ENCODE results near the gene SHROOM4. TPM values are rescaled to one million over a fixed set of nuclear protein-coding genes. Genes with fewer than 3 reads are reported as not detected.

SHROOM4 gene
- total RNA-seq, 1 experiment from 2014 or later: 7.1 TPM

DNA sequence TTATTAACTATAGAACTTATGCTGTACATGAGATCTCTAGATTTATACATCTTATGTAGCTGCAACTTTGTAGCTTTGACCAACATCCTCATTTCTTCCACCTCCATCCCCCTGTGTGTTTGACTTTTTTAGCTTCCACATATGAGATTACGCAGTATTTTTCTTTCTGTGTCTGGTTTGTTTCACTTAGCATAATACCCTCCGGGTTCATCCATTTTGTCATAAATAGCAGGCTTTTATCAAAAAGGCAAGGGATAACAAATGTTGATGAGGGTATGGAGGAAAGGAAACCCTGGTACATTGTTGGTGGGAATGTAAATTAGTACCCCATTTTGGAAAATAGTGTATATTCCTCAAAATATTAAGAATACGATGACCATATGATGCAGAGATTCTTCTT is 227.0 kb downstream of the SHROOM4 start (continued):
- TF ChIP-seq, protein P1, sequence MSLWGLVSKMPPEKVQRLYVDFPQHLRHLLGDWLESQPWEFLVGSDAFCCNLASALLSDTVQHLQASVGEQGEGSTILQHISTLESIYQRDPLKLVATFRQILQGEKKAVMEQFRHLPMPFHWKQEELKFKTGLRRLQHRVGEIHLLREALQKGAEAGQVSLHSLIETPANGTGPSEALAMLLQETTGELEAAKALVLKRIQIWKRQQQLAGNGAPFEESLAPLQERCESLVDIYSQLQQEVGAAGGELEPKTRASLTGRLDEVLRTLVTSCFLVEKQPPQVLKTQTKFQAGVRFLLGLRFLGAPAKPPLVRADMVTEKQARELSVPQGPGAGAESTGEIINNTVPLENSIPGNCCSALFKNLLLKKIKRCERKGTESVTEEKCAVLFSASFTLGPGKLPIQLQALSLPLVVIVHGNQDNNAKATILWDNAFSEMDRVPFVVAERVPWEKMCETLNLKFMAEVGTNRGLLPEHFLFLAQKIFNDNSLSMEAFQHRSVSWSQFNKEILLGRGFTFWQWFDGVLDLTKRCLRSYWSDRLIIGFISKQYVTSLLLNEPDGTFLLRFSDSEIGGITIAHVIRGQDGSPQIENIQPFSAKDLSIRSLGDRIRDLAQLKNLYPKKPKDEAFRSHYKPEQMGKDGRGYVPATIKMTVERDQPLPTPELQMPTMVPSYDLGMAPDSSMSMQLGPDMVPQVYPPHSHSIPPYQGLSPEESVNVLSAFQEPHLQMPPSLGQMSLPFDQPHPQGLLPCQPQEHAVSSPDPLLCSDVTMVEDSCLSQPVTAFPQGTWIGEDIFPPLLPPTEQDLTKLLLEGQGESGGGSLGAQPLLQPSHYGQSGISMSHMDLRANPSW (CRISPR knock-in tag; conservative IDR thresholded peaks at IDR 0.05; ENCODE audit: low read depth): no peak
- TF ChIP-seq, protein P2, sequence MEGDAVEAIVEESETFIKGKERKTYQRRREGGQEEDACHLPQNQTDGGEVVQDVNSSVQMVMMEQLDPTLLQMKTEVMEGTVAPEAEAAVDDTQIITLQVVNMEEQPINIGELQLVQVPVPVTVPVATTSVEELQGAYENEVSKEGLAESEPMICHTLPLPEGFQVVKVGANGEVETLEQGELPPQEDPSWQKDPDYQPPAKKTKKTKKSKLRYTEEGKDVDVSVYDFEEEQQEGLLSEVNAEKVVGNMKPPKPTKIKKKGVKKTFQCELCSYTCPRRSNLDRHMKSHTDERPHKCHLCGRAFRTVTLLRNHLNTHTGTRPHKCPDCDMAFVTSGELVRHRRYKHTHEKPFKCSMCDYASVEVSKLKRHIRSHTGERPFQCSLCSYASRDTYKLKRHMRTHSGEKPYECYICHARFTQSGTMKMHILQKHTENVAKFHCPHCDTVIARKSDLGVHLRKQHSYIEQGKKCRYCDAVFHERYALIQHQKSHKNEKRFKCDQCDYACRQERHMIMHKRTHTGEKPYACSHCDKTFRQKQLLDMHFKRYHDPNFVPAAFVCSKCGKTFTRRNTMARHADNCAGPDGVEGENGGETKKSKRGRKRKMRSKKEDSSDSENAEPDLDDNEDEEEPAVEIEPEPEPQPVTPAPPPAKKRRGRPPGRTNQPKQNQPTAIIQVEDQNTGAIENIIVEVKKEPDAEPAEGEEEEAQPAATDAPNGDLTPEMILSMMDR (IDR thresholded peaks at IDR 0.05): no peak
- TF ChIP-seq, protein P3, sequence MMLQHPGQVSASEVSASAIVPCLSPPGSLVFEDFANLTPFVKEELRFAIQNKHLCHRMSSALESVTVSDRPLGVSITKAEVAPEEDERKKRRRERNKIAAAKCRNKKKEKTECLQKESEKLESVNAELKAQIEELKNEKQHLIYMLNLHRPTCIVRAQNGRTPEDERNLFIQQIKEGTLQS (CRISPR knock-in tag; conservative IDR thresholded peaks at IDR 0.05): no peak
- TF ChIP-seq CREB1 (CRISPR knock-in tag; IDR thresholded peaks at IDR 0.05) (no peak), ZNF416 (CRISPR knock-in tag; IDR thresholded peaks at IDR 0.05) (no peak), NR2C2 (CRISPR knock-in tag; IDR thresholded peaks at IDR 0.05) (no peak), ZNF138 (CRISPR knock-in tag; conservative IDR thresholded peaks at IDR 0.05) (no peak)
- TF ChIP-seq, protein P4, sequence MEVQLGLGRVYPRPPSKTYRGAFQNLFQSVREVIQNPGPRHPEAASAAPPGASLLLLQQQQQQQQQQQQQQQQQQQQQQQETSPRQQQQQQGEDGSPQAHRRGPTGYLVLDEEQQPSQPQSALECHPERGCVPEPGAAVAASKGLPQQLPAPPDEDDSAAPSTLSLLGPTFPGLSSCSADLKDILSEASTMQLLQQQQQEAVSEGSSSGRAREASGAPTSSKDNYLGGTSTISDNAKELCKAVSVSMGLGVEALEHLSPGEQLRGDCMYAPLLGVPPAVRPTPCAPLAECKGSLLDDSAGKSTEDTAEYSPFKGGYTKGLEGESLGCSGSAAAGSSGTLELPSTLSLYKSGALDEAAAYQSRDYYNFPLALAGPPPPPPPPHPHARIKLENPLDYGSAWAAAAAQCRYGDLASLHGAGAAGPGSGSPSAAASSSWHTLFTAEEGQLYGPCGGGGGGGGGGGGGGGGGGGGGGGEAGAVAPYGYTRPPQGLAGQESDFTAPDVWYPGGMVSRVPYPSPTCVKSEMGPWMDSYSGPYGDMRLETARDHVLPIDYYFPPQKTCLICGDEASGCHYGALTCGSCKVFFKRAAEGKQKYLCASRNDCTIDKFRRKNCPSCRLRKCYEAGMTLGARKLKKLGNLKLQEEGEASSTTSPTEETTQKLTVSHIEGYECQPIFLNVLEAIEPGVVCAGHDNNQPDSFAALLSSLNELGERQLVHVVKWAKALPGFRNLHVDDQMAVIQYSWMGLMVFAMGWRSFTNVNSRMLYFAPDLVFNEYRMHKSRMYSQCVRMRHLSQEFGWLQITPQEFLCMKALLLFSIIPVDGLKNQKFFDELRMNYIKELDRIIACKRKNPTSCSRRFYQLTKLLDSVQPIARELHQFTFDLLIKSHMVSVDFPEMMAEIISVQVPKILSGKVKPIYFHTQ (CRISPR knock-in tag; IDR thresholded peaks at IDR 0.05): no peak
- TF ChIP-seq, protein P5, sequence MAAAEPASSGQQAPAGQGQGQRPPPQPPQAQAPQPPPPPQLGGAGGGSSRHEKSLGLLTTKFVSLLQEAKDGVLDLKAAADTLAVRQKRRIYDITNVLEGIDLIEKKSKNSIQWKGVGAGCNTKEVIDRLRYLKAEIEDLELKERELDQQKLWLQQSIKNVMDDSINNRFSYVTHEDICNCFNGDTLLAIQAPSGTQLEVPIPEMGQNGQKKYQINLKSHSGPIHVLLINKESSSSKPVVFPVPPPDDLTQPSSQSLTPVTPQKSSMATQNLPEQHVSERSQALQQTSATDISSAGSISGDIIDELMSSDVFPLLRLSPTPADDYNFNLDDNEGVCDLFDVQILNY (CRISPR knock-in tag; IDR thresholded peaks at IDR 0.05): no peak

DNA sequence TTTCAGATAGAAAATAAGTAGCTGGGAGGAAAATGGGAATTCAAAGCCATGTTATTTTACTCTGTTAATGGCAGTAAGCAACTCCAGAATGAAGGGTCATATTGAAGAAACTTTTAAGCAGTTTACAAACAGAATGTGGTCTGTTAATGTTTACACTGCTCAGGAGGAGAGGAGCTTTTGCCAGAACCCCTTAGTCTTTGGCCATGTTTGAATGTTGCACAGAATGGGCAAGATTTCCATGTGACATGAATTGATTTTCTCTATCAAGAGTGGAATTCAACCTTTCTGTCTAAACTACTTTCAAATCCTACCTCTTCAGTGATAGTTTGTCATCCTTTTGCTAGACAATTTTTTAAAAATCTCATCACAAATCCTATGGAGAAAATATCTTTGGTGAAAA is 227.6 kb downstream of the SHROOM4 start:
- H3K27me3 Mint-ChIP-seq (ENCODE audit: low read depth): peaks cover 59% of the 10 kb centered on the region
- 0 out of 2 replicates have a peak, but pooled peaks cover 6% of the 10 kb centered on the region for H3K4me1 Mint-ChIP-seq
- DNase-seq (ENCODE audit: low spot score): no peak
- H3K36me3 Mint-ChIP-seq: peaks cover 13% of the 10 kb centered on the region
- no peak overlapping the region for H3K27ac Mint-ChIP-seq
- no peak overlapping the region for H3K4me3 Mint-ChIP-seq
- ChIA-PET CTCF (no interaction called here), POLR2A (no interaction called here)
- no peak for ATAC-seq
- peaks cover 13% of the 10 kb centered on the region for H3K9me3 Mint-ChIP-seq
- TF ChIP-seq, protein P6, sequence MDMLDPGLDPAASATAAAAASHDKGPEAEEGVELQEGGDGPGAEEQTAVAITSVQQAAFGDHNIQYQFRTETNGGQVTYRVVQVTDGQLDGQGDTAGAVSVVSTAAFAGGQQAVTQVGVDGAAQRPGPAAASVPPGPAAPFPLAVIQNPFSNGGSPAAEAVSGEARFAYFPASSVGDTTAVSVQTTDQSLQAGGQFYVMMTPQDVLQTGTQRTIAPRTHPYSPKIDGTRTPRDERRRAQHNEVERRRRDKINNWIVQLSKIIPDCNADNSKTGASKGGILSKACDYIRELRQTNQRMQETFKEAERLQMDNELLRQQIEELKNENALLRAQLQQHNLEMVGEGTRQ (CRISPR knock-in tag; IDR thresholded peaks at IDR 0.05): no peak
- TF ChIP-seq MYBL2 (CRISPR knock-in tag; IDR thresholded peaks at IDR 0.05) (no peak), SMAD3 (CRISPR knock-in tag; IDR thresholded peaks at IDR 0.05; ENCODE audit: borderline replicate concordance) (no peak), OVOL2 (CRISPR knock-in tag; IDR thresholded peaks at IDR 0.05; ENCODE audit: borderline replicate concordance) (no peak), FOXJ3 (CRISPR knock-in tag; IDR thresholded peaks at IDR 0.05; ENCODE audit: borderline replicate concordance) (no peak), ZNF138 (CRISPR knock-in tag; conservative IDR thresholded peaks at IDR 0.05) (no peak), SMAD4 (CRISPR knock-in tag; IDR thresholded peaks at IDR 0.05) (no peak)
- TF ChIP-seq, protein P7, sequence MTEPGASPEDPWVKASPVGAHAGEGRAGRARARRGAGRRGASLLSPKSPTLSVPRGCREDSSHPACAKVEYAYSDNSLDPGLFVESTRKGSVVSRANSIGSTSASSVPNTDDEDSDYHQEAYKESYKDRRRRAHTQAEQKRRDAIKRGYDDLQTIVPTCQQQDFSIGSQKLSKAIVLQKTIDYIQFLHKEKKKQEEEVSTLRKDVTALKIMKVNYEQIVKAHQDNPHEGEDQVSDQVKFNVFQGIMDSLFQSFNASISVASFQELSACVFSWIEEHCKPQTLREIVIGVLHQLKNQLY (CRISPR knock-in tag; IDR thresholded peaks at IDR 0.05): no peak
- TF ChIP-seq, protein P8, sequence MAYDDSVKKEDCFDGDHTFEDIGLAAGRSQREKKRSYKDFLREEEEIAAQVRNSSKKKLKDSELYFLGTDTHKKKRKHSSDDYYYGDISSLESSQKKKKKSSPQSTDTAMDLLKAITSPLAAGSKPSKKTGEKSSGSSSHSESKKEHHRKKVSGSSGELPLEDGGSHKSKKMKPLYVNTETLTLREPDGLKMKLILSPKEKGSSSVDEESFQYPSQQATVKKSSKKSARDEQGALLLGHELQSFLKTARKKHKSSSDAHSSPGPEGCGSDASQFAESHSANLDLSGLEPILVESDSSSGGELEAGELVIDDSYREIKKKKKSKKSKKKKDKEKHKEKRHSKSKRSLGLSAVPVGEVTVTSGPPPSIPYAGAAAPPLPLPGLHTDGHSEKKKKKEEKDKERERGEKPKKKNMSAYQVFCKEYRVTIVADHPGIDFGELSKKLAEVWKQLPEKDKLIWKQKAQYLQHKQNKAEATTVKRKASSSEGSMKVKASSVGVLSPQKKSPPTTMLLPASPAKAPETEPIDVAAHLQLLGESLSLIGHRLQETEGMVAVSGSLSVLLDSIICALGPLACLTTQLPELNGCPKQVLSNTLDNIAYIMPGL (CRISPR knock-in tag; IDR thresholded peaks at IDR 0.05): no peak
- TF ChIP-seq, protein P1 (CRISPR knock-in tag; conservative IDR thresholded peaks at IDR 0.05; ENCODE audit: low read depth): no peak
- TF ChIP-seq, protein P9, sequence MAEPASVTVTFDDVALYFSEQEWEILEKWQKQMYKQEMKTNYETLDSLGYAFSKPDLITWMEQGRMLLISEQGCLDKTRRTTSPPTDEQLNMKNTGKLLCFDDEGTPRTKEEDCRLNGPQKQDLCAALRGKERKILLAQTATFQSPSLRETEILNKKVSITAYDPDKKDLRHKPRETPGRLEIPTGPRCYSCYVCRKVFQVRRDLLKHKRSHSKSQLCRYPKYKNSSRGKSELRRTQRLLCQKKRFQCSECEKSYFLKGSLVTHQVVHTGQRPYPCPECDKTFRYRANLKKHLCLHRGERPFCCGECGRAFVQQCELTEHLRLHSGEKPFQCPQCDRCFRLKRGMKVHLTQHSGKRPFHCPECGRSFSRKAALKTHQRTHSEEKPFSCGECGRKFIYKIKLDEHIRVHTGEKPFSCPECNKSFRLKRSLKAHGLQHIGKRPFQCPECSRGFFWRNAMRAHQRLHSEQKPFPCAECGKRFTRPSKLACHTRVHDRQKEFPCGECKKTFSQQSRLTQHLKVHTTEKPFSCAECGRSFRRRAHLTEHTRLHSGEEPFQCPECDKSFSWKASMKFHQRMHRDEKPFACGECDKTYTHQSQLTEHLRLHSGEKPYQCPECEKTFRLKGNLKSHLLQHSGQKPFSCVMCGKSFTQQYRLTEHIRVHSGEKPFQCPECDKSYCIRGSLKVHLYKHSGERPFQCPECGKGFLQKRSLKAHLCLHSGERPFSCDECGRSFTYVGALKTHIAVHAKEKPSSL (CRISPR knock-in tag; conservative IDR thresholded peaks at IDR 0.05): no peak

All from WTC11 (cell line).